GM12892 (cell line): ENCODE measurements around the gene KIAA1217.

ENCODE experiments used
- POLR2A ChIP-seq: IDR thresholded peaks from 2 replicates; pipeline ENCODE4 v1.6.1; 2011; ENCODE audit warnings: low read depth, low read length, control low read depth
- POLR2AphosphoS5 ChIP-seq: IDR thresholded peaks from 2 replicates; pipeline ENCODE4 v1.6.1; 2011; ENCODE audit warnings: low read depth, low read length, control low read depth
- TAF1 ChIP-seq: IDR thresholded peaks from 2 replicates; pipeline ENCODE4 v1.6.1; 2011; ENCODE audit warnings: low read depth, mild to moderate bottlenecking, control low read depth, low read length, borderline replicate concordance

DNA sequence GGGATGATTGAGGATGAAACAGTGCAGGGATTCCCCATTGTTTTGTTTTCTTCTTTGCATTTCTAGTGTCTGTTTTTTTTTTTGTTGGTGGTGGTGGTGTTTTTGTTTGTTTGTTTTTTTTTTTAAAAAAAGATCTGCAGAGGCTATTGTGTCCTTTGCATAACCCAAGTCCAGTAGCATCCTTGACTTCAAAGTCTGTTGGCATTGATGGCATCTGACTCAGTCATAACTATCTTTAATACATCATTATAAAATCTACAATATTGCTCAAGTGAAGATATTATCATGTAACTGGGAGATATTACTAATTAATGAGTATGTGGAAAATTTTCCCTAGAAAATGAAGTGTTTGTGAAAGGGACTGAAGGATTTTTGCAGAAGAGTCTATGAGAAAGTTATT lies 70.2 kb downstream of the KIAA1217 start:
- TF ChIP-seq POLR2A: no peak
- TF ChIP-seq TAF1: no peak
- no peak for TF ChIP-seq POLR2AphosphoS5
